ENCODE results near the gene GPR39. TPM values are rescaled to one million over a fixed set of nuclear protein-coding genes. Genes with fewer than 3 reads are reported as not detected.

Gene GPR39
- polyA plus RNA-seq, 4 donors: 0.22 to 4.9 (median 3.9) TPM

DNA sequence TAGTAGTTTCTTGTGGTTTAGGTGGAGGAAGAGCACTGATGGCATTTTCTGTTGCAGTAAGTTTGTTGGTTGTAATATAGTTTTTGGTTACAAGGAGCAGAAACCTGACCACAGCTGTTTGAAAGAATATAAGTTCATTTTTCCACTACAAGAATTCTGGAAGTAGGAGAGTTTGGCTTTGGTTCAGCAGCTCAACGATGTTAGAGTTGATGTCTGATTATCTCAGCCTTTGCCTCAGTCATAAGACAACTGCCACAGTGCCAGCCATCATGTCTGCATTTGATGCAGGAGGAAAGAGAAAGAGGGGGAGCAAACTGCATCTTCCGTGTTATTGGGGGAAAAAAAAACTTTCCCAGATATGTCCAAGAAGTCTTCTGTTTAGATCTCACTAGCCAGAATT is 134.3 kb downstream of the GPR39 start:
- no peak for DNase-seq (ENCODE audit: low read depth in 4 of 4, low spot score in 3 of 4)

DNA sequence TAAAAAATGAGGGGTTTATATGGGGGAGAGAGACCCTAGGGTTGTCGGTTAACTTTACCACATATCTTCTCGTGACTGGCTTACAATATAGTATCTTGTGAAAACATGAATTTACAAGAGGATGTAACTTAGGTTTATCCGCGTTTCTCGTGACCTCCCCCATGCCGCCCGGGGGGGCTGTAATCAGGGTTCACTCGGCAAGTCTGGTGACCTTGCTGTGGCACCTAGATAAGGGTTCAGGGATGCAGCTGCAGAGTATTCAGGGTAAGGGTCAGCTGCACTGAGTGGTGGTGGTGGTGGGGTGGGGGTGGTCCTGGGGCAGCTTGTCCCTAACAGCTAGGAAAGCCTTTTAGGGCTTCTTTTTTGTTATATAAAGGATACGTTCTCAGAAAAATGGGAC is 141.1 kb downstream of the GPR39 start:
- DNase-seq (ENCODE audit: low read depth in 4 of 4, low spot score in 3 of 4): no peak

DNA sequence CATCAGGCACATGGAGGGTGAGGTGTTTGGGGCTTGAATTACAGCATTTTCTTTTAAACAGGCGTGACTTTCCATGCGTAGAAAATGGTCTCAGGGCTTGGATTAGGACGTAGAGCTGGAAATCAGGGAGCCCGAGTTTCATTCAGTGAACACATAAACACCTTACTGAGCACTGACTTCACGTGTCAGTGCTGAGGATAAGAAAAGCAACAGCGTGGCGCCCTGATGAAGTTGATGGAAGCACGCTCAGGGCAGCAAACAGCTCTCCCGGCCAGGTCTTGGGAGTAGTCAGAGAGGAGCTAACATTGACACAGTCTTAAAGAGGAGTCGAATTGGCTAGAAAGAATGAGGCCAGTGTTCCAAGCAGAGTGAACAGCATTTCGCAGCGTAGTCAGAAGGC is 142.7 kb downstream of the GPR39 start:
- DNase-seq (ENCODE audit: low read depth in 4 of 4, low spot score in 3 of 4): no peak

GRCh38 chr2:132559921-132560320 is 143.3 kb downstream of the GPR39 start:
- no peak for DNase-seq (ENCODE audit: low read depth in 4 of 4, low spot score in 3 of 4)

DNA sequence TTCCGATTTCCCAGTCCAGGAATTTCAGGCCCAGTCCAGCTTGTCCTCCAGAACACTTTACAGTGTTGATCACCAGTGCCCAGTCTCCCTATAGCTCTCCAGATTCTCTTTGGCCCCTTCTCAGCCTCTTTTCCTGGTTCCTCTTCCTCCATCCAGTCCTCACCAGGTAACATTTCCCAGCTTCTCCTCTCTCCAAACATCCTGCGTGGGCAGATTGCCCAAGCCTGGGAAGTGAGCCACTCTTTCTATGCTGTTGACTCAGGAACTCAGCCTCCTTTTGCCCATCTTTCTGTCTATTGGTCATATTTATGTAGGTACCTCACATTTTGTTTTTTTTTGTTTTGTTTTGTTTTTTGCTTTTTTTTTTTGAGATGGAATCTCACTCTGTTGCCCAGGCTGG is 144.0 kb downstream of the GPR39 start:
- DNase-seq (ENCODE audit: low read depth in 4 of 4, low spot score in 3 of 4): no peak

GRCh38 chr2:132562245-132562644 is 145.6 kb downstream of the GPR39 start:
- no peak for DNase-seq (ENCODE audit: low read depth in 4 of 4, low spot score in 3 of 4)

DNA sequence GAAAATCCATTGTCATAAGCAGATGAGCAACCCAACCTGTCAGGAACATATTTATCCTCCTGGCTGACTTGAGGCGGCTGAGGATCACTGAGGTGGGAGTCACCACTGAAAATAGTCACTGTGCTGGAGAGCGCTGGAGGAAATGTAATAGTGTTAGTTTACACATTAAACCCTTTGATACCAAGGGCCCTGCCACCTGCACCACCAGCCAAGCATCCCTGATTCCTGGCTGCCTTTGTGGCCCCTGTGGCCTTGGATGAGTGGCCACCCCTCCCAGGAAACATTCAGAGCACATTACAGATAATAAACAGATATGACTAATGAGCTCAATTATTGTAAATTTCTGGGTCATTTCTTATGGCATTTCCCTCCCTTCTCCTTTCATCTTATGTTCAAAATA is 147.5 kb downstream of the GPR39 start:
- DNase-seq (ENCODE audit: low read depth in 4 of 4, low spot score in 3 of 4): peak in 3 of 4 donors; percentile 42 to 73 (median 47)

DNA sequence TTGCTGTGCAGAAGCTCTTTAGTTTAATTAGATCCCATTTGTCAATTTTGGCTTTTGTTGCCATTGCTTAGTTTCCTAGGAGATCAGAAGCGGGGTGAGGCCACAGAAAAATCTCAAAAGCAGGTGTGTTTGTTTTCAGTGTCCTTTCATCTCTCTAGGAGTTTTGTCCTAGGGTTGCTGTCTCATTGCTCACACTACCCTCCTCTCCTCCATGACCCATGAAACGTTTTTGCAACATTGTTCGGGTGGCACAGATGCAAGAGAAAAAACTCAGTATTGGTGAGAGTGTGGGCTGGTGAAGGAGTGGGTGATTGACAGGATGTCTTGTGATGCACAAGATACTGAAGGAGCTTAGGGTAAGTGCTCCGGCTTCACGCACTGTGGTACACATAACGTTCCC is 149.8 kb downstream of the GPR39 start:
- no peak for DNase-seq (ENCODE audit: low read depth in 4 of 4, low spot score in 3 of 4)

DNA sequence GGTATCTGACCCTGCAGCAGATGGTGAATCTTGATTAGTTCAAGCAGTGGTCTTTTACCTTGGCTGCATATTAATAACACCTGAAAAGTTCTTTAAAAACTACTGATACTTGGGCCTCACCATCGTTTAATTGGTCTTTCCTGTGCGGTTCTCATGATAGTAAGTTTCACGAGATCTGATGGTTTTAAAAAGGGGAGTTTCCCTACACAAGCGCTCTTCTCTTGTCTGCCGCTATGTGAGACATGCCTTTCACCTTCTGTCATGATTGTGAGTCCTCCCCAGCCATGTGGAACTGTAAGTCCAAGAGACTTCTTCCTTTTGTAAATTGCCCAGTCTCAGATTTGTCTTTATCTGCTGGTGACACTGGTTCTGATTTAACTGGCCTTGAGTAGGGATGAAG is 151.1 kb downstream of the GPR39 start:
- no peak for DNase-seq (ENCODE audit: low read depth in 4 of 4, low spot score in 3 of 4)

GRCh38 chr2:132568656-132569055 is 152.1 kb downstream of the GPR39 start:
- DNase-seq (ENCODE audit: low read depth in 4 of 4, low spot score in 3 of 4): no peak

- no peak for DNase-seq (ENCODE audit: low read depth in 4 of 4, low spot score in 3 of 4)
Measured at GRCh38 chr2:132573444-132574007, 156.9 kb downstream of the GPR39 start.

DNA sequence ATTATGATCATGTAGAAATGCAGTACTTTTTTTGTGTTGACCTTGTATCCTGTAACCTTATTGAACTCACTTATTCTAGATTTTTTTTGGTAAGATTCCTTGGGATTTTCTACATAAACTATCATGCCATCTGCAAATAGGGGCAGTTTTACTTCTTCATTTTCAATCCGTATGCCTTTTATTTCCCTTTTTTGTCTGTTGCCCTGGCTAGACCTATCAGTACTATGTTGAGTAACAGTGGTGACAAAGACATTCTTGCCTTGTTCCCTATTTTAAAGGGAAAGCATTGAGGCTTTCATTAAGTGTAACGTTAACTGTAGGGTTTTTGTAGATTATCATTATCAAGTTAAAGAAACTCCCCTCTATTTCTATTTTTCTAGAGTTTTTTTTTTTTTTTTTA is 161.1 kb downstream of the GPR39 start:
- DNase-seq (ENCODE audit: low read depth in 4 of 4, low spot score in 3 of 4): no peak

DNA sequence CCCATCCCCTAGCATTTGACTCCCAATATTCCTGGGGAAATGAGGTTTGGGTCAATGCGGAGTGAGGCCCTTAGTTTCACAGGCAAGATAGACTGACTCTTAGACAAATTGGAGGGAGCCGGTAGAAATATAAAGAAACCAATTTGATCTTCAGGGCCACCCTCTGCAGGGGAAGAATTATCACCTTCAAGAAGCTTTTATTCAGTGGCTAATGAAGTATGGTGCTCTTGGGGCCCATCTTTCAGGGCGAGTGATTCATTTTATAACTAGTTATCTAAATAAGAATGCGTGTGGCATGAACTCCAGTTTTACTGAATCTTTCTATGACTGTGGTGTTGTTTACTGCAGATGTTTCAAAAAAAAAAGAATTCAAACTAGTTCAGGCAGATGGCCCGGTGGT is 165.0 kb downstream of the GPR39 start:
- no peak for DNase-seq (ENCODE audit: low read depth in 4 of 4, low spot score in 3 of 4)

- DNase-seq (ENCODE audit: low read depth in 4 of 4, low spot score in 3 of 4): no peak
Measured at GRCh38 chr2:132581991-132582738, 165.6 kb downstream of the GPR39 start.

DNA sequence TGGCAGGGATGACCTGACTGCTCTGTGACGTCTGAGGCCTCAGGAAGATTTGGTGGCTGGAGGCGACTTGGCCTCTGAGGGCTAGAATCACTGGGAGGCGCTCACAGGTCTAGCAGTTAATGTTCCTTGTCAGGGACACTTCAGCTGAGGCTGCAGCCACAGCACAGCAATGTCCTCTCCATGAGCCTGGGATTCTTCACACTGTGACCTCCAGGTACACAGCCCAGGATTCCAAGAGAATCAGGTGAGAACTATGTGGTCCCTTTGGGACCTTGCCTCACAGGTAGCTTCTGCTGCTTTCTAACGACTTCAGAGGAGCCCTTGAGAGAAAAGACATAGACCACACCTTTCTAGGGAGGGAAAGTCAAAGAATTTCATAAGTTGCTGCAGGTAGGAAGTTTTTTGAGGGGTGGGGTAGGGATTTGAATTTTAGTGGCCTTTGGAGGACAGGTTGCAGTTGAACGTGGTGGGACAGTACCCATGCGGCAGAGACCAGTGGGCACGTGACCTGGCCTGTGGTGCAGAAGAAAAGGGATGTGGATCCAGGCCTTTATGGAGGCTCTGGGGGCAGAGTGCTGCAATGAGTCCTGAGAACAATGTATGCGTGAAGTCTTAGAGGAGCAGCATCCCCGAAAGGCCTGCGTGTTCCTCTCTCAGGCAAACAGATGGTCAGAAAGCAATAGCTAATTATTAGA is 167.2 kb downstream of the GPR39 start:
- no peak for DNase-seq (ENCODE audit: low read depth in 4 of 4, low spot score in 3 of 4)

GRCh38 chr2:132584976-132585817 is 168.6 kb downstream of the GPR39 start:
- DNase-seq (ENCODE audit: low read depth in 4 of 4, low spot score in 3 of 4): no peak

DNA sequence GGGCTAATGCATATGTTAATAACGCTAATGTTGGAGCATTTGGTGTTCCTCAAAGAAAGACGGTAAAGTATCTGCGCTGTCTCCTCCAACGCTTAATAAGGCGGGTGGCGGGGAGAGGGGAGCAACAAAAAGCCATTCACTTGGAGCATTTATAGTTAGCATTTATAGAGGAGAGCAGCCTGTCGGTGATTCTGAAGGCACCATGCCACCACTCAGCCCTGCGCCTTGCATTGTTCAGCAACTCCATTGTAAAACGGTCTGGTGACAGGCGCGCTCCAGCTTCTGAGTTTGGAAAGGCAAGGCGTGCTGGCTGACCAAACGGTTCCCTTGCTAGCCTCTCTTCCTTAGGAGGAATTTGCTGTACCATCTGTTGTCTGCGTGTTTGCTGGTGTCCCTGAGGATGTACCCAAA is 169.5 kb downstream of the GPR39 start:
- no peak for DNase-seq (ENCODE audit: low read depth in 4 of 4, low spot score in 3 of 4)

- DNase-seq (ENCODE audit: low read depth in 4 of 4, low spot score in 3 of 4): no peak
Measured at GRCh38 chr2:132586835-132587234, 170.2 kb downstream of the GPR39 start.

DNA sequence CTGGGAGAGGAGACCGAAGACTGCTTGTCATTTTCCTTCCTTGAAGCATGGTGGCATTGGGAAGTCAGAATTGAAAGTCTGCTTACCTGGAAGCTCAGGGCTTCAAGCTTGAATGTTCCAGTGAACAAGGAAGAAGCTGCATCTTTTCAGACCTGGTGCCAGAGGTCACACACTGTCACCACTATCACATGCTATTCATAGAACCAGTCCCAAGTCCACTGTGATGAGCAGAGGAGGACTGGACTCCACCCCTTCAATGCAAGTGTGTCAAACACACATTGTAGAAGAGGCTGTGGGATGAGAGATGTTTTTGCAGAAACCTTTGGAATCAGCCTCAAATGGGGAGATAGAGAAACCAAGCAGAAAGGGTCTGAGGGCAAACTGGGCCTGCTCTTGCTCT is 172.0 kb downstream of the GPR39 start:
- no peak for DNase-seq (ENCODE audit: low read depth in 4 of 4, low spot score in 3 of 4)

DNA sequence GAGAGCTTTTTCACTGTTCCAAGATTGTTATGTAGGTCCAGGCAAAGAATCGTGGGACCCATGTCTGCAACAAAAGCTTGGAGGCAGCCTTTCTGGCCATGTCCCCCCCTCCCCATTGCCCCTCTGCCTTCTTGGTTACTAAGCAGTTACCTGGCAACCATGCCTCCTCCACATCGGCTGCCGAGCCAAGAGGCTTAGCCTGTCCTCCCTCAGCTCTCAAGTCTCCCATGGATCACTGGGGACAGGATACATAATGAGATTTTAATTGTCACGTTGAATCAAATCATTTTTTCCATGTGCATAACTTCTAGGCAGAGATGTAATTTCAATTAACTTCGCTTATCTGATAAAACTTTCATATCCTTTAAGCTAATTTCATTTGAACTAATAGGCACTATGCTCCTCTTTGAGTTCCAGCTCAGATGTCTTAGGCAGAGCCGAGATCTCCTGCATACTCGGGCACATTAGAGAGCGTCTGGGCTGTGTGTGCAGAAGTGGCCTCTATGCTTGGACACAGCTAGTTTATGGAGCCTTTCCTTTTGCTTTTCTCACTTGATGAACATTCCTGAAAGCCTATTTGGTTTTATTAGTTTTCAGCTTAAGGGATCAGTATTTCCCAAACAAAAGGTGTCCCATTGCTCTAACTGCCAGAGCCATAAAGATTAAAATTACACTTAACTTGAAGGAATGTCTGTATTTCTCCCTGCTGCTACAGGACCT is 172.7 kb downstream of the GPR39 start:
- DNase-seq (ENCODE audit: low read depth in 4 of 4, low spot score in 3 of 4): peak in 2 of 4 donors; percentile 16 to 52
